Measurements from ENCODE around the gene APELA.

The APELA gene

GRCh38 chr4:164866817-164867490 lies 10.0 kb upstream of the APELA start:
- H3K4me3 ChIP-seq (ENCODE audit: low read depth, low read length) = no peak overlapping the region
- no peak for DNase-seq
- H3K4me1 ChIP-seq = no peaks in the 10 kb centered on the region
- no peak for TF ChIP-seq CTCF (IDR thresholded peaks at IDR 0.05; ENCODE audit: low read depth, low read length)
- no peaks in the 10 kb centered on the region for H3K9me3 ChIP-seq
- no peaks in the 10 kb centered on the region for H3K36me3 ChIP-seq
- no peaks in the 10 kb centered on the region; the same call in none of the 2 replicates for H3K27me3 ChIP-seq

- no peaks in the 10 kb centered on the region for H3K4me1 ChIP-seq
- H3K9me3 ChIP-seq = no peaks in the 10 kb centered on the region
- DNase-seq = no peak
- peaks cover 12% of the 10 kb centered on the region for H3K27me3 ChIP-seq
- H3K36me3 ChIP-seq = no peaks in the 10 kb centered on the region
- H3K4me3 ChIP-seq (ENCODE audit: low read depth, low read length) = no peak overlapping the region
- TF ChIP-seq CTCF (IDR thresholded peaks at IDR 0.05; ENCODE audit: low read depth, low read length) = no peak
Observed at GRCh38 chr4:164871673-164872072, 5.3 kb upstream of the APELA start.

GRCh38 chr4:164872481-164872880 lies 4.5 kb upstream of the APELA start:
- Histone ChIP-seq H3K9me3 (no peaks in the 10 kb centered on the region), H3K4me3 (ENCODE audit: low read depth, low read length) (no peak overlapping the region), H3K27me3 (peaks cover 15% of the 10 kb centered on the region), H3K36me3 (no peaks in the 10 kb centered on the region), H3K4me1 (no peaks in the 10 kb centered on the region)
- DNase-seq = no peak
- no peak for TF ChIP-seq CTCF (IDR thresholded peaks at IDR 0.05; ENCODE audit: low read depth, low read length)

GRCh38 chr4:164874789-164875188 lies 2.2 kb upstream of the APELA start:
- no peaks in the 10 kb centered on the region for H3K4me1 ChIP-seq
- no peak for DNase-seq
- no peaks in the 10 kb centered on the region for H3K9me3 ChIP-seq
- H3K27me3 ChIP-seq = peaks cover 21% of the 10 kb centered on the region
- no peak overlapping the region for H3K4me3 ChIP-seq (ENCODE audit: low read depth, low read length)
- H3K36me3 ChIP-seq = no peaks in the 10 kb centered on the region
- TF ChIP-seq CTCF (IDR thresholded peaks at IDR 0.05; ENCODE audit: low read depth, low read length) = no peak

GRCh38 chr4:164880489-164881262 lies 3.7 kb downstream of the APELA start:
- H3K27me3 ChIP-seq = peaks cover 20% of the 10 kb centered on the region
- no peak overlapping the region for H3K4me3 ChIP-seq (ENCODE audit: low read depth, low read length)
- no peaks in the 10 kb centered on the region for H3K36me3 ChIP-seq
- TF ChIP-seq CTCF (IDR thresholded peaks at IDR 0.05; ENCODE audit: low read depth, low read length) = no peak
- H3K4me1 ChIP-seq = no peaks in the 10 kb centered on the region
- no peaks in the 10 kb centered on the region for H3K9me3 ChIP-seq
- DNase-seq = no peak

All from BE2C (cell line).